Effector CD4-positive, alpha-beta T cell (primary cell): ENCODE data around the gene CRTAC1. TPM values are rescaled to one million over a fixed set of nuclear protein-coding genes. Genes with fewer than 3 reads are reported as not detected.

Source experiments
- DNase-seq: peaks from one replicate; pipeline ENCODE4 v3.0.0-alpha.2; 2020
- total RNA-seq: gene quantifications from one replicate; lab custom pipeline; 2026; lab: John Stamatoyannopoulos, UW

CRTAC1 gene, protein sequence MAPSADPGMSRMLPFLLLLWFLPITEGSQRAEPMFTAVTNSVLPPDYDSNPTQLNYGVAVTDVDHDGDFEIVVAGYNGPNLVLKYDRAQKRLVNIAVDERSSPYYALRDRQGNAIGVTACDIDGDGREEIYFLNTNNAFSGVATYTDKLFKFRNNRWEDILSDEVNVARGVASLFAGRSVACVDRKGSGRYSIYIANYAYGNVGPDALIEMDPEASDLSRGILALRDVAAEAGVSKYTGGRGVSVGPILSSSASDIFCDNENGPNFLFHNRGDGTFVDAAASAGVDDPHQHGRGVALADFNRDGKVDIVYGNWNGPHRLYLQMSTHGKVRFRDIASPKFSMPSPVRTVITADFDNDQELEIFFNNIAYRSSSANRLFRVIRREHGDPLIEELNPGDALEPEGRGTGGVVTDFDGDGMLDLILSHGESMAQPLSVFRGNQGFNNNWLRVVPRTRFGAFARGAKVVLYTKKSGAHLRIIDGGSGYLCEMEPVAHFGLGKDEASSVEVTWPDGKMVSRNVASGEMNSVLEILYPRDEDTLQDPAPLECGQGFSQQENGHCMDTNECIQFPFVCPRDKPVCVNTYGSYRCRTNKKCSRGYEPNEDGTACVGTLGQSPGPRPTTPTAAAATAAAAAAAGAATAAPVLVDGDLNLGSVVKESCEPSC
- total RNA-seq: not detected

DNA sequence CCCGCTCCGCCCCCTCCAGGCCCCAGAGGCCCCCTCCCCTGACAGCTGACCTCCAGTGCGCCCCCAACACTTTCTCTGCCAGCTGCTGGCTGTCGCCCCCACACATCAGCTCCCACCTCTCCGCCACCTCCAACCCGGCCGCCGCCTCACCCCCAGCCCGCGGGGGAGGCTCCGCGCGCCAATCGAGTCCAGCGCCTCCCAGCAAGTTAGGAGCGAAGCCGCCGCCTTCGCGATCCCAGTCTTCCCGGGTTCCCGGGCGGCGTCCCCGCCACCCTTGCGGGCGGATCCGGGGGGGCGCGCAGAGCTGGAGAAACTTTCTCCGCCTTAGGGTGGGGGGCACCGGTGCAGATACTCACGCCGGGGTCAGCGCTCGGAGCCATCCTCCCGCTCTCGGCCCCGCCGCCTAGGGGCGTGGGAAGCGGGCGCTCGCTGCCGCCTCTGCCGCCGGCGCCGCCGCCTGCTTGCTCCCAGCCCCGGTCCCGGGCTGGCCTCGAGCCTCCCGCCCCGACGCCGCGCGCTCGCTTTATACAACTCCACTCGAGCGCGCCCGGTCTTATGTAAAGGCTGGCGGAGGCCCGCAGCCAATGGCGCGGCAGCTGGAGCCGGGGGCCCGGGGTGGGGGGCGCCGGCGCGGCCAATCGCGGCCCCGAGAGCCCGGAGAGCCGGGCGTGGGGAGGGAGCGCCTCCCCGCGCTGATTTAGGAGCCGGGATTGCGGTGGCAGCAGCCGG lies at the start of gene CRTAC1:
Gene CRTAC1, minus strand, starts transcription at position 529 of the 729 bp plus-strand sequence. Its CDS starts 149 bp downstream, at position 380.
- no peak for DNase-seq

DNA sequence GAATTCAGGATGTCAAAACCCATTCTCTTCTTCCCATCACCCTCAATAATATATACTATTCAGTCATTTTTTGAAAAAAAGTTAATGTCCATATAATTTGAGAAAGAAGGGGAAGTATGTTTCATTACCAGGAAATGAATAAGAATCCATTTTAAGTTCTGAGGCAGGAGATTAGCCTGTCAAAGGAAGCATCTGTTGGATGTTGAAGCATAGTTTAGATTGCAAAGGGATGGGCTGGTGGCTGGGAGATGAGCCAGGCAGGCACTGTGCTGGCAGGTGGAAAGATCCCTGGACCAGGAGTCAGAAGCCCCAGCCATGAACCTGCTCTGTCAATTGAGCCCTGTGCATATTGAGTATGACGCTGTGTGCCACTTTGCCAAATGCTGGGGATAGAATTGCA lies 48.4 kb upstream of the CRTAC1 start:
- DNase-seq: no peak

DNA sequence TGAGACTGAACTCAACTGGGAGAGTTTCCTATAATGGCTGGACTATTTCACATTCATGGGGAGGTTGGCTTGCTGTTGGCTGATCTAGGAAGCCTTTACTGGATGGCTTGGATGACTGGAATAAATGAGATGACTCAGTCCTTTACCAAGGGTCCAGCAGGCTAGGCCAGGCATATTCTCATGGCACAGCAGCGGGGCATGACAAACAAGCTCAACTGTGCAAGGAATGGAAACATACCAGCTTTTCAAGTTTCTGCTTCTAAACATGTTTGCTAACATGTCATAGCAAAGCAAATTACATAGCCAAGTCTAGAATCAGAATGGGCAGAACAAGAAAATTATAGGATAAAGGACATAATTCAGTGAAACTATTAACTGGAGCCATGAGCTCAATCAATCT lies 46.8 kb upstream of the CRTAC1 start:
- no peak for DNase-seq

DNA sequence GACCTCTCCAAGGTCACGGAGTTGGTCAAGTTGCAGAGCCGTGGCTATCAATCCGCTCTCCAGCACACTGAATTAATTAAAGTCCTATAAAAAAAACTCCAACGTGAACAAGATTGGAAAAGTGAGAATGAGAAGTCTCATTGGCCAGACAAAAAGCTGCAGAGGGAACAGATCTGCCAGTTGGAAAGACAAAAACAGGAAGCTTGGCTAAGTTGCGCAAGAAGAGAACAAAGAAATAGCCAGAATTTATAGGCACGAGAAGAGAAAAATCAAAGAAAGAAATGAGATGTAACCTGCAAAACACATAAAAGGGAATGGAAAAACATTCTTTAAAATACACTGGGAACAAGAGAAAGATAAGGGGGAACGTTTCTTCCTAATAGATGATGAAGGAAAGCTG lies 45.7 kb upstream of the CRTAC1 start:
- DNase-seq: no peak

DNA sequence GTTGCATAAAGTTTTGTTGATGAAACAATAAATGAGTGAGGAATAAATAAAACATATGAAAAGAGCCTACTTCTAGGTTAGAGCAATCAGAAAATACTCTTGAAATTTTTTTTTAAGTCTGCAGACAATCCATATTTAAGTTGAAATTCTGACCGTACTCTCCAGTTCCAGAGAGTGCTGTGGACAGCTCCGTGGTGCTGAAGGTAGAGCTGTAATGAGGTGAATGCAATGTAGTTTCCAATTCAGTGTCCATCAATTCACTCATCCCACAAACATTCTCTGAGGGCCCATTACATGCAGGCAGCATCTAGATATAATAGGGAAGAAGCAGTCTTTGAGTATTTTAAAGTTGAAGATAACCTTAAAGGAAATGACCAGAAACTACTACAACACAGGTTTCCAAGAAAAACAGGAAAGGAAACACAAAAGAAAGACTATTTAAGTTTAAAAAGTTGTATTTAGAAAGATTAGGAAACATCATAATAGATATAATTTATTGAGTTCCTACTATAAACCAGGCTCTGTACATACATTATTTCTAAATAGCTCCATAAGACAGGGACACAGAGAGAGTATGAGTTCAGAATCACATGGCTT lies 44.0 kb upstream of the CRTAC1 start:
- DNase-seq: no peak

DNA sequence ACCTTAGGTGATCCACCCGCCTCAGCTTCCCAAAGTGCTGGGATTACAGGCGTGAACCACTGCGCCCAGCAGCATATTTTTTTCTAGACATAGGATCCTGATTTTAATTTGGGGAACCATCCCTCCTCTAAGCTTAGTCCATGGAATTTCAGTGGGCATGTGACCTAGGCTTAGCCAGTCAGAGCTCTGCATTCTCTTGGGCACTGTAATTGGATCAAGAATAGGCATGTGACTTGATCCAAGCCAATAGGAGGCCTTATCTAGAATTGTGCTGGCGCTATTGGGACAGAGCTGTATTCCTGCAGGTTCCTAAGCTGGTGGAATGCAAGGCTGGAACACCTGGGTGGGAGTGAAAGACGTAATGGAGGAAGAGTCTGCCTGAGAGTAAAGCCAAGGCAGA lies 36.7 kb upstream of the CRTAC1 start:
- DNase-seq: no peak

DNA sequence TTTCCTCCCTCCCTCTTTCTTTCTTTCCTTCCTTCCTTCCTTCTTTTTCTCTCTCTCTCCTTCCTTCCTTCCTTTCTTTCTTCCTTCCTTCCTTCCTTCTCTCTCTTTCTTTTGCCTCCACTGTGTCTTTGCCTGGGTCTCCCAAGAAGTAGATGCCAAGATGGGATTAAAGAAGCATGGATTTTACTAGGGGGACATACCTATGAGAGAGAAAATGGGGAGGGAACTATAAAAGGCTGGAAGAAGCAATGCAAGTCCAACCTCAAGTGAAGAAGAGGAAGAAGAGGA lies 33.3 kb upstream of the CRTAC1 start:
- DNase-seq: no peak

DNA sequence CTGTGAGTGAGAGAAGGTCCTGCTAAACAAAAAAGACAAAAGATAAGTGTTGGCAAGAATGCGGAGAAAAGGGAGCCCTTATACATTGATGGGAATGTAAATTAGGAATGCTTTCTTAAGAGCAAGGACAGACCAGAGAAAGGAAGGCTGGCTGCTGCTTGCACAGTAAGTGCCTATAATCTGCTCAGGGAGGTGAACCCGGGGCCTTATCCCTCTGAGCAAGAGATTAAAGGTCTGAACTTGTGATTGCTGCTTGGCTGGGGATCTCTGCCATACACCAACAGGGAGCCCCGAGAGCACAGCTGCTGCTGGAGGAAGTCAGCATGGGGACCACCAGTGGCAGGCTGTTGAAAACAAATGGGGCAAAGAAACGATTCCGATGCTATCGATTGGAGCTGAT lies 32.0 kb upstream of the CRTAC1 start:
- no peak for DNase-seq

DNA sequence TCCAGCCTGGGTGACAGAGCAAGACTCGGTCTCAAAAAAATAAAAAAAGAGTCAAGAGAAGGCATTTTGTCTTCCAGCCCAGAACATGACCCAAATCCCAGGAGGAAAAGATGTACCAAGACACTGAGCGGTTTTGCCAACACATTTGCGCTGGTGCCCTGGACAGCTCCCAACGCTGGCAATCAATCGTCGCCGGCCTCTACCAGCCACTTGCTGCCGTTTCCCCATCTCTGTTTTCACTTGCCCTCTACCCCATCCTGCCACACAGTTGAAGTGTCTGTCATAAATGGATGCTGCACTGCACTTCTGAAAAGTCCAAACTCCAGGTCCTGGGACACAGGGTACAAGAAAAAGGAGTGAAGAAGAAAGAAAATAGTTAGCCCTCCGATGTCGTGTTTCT lies 29.7 kb upstream of the CRTAC1 start:
- DNase-seq: no peak

DNA sequence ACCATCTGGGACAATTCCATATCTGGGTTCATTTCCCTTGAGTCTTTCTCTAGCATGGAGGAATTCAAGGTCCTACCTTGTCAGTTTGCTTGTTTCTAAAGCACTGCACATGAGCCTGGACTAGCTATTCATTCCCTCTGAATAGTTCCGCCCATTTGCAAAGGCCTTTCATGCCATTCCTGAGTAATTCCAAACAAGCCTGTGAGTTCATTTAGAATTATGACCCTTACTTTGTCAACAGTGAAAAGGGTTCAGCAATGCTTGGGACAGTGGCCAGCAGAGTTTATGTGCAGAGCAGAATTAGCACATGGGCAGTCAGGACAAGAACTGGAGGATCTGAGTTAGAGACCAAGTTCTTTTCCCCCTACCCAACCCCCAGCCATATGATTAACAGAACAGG lies 27.9 kb upstream of the CRTAC1 start:
- DNase-seq: no peak

DNA sequence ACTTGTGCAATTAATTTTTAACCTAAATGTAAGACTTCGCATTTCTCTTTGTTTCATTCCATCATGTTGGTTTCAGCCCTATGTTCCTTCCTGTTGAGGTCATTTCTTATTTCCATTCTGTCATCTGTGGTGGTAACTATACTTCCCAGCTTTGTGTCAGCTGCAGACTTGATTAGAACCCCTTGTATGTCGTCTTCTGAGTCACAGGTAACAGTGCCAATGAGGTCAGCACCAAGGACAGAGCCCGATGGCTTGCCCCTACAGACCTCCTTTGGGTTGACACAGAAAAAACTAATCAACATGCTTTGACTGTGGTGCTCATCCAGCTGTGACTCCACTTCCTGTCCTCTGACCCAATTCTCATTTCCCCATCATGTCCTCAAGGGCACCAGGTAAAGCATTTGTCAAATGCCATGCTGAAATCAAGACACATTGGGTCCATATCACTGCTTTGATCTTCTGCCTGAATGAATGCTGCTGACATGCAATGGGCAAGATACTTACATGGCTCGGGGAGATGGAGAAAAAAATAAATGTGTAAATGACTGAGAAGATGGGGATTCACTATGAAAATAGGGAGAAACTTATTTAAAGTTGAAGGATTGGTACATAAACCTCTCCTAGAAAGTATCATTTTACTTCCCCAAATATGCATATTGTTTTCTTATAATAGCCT lies 25.6 kb upstream of the CRTAC1 start:
- no peak for DNase-seq

DNA sequence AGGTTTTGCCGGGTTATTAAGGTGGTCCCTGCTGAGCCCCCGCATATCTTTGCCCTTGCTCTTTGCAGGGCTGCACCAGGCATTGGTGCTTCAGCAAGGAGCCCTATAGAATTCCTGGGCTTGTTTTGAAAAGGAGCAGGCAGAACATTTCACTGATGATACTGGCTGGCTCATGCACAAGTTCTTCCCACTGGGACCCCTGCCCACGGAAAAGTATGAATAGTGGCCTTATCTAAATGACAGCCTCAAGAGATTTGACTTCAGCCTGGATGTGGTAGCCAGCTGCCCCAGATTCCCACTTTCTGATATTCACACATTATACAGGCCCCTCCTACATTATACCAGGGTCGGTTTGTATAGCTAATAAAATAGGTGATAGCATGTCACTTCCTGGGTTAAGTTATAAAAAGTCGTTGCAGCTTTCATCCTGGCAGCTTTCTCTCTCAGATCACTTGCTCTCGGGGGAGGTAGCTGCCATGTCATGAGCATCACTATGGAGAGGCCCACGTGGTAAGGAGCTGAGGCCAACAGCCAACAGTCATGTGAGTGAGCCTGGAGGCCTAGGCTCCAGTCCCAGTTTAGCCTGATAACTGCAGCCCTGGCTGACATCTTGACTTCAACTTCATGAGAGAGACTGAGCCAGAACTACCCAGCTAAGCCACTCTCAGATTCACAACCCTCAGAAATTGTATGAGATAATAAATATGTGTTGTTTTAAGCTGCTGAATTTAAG lies 16.8 kb upstream of the CRTAC1 start:
- no peak for DNase-seq

DNA sequence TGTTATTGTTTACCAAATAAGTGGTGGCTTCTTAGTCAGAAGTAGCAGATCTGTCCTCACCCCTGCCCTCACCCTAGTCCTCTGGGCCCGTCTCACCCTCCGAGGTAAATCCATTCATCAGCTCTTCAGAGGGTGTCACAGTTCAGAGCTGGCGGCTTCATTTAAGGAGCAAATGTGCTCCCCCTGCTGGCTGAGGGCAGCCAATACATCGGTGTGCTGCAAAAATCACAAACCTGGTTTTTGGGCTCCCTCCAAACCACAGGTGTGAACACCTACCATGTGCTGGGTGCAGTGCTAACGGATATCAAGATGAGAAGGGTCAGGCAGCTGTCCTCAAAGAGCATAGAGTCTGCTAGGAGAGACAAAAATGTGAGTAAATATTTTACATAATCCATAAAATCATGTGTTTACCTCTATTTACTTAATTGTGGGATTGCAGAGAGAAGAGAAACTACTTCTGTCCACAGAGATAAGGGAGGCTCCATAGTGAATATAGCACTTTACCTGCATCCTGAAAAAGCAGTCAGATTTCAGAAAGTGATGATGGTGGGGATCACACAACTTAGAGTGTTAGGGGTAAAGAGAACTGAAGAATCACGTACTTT lies 15.5 kb upstream of the CRTAC1 start:
- peak; percentile 55 for DNase-seq

DNA sequence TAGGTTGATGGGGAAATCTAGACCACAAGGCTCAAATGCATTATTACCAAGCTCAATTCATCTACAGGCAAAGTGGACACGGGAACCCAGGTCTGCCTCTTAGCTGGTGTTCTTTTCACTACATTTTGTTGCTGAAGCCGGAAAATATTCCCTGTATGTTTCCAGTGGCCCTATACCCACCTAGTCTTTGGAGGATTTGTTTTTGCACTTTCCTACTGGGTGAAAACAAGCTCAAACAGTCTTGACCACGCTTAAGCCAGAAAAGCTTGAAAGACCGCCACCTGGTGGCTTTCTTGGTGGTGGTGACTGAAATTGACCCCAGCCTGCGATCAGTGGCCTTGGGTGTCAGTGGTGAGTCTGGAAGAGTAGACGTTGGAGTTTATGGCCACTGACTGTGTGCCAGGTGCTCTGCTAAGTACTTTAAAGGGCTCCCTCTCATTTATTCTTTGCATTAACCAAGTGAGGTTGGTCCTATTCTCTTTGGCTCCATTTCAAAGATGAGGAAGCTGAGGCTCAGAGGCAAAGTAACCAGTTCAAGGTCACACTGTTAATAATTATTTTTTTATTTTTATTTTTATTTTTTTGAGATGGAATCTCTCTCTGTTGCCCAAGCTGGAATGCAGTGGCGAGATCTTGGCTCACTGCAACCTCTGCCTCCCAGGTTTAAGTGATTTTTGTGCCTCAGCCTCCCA lies 11.1 kb upstream of the CRTAC1 start:
- DNase-seq: peak; percentile 17

DNA sequence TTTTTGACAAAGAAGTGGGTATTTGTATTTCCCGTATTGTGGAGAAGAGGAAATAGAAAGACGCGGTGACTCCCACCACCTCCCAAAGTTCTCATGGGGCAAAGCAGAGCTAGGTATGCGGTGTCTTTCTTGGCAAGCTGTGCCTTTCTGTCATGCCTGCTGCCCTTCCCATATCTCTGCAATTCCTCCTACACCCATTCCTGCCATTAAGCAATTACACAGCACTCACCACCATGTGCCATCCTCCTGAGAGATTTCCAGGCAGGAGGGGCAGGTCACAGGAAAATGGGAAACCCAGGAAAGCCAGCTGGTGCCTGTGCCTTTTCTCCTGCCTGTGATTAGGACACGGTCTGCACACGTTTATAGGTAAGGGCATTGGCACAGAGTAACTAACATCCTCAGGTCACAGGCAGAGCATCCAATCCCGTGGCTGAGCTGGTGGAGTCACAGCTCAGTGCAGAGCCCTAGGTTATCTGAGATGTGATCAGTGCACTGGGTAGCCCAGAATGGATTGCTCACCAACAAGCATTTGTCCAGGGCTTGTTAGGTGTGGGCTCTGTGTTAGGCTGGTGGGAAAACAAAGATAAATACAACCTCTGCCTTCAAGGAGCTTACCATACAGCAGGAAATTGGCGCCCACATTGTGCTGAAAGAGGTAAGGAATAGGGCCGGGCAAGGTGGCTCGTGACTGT lies 9.4 kb upstream of the CRTAC1 start:
- no peak for DNase-seq

DNA sequence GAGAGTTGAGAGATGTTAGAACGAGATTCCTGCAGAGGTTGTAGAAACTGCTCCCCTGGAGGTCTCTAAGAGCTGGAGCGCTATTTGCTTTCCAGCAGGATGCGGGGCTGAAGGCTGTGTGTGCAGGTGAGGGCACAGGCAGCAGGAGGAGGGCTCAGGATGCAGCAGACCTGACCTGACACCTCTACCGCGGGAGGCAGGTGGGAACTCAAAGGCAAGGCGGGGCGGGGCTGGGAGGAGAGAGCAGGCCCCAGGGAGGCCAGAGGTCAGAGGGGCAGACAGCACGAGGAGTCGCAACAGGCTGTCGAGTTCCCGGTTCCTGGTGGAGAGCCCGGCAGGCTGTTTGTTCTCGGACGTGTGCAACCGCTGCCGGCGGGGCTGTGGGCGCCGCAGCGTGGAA lies 7.9 kb upstream of the CRTAC1 start:
- DNase-seq: no peak

DNA sequence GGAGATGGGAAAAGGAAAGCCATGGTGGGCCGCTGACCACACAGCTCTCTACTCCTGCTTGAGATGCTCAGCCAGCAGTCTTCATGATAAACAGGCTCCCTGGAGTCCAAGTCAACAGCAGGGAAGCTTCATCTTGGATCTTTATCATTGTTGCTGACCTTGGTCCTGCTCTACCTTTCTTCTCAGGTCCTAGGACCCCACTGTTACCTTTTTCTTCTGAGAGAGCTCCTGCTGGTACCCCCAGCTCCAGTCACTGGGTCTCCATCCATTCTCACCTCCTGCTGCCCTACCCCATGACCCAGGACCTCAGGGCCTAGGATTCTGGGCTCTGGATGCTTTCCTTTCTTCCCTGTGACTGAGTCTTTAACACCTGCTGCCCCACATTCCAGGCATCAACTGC lies 5.2 kb upstream of the CRTAC1 start:
- no peak for DNase-seq

DNA sequence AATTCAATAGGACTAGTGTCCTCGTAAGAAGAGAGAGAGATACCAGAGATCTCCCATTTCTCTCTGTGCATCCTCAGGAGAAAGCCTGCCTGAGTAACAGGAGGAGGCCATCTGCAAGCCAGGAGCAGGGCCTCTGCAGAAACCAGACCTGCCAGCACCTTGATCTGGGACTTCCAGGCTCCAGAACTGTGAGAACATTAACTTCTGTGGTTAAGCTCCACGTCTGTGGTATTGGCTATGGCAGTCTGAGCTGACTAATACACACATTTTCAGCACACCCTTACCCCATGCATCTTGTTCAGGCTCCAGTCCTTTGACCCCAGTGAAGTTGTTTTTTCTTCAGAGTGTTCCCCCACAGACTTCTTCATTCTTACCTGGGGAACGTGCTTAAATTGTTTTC lies 3.1 kb upstream of the CRTAC1 start:
- DNase-seq: no peak

DNA sequence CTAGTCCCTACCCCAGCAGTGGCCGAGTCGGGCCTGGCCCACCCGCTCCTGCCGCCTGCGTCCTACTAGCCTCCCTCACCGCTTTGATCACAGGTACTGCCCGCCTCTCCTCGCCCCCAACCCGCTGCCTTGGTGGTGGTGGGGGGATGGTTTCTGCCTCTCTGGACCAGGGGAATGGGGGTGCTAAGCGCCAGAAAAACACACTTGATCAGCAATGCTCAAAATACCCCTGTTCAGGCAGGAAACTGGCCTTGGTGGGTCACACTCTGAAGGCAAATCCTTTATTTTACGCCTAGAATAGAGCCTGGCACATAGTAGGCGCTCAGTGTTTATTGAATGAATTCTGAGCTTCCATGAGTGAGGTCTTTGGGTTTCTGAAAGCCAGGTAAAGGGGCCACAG lies 1.0 kb upstream of the CRTAC1 start:
- DNase-seq: no peak

DNA sequence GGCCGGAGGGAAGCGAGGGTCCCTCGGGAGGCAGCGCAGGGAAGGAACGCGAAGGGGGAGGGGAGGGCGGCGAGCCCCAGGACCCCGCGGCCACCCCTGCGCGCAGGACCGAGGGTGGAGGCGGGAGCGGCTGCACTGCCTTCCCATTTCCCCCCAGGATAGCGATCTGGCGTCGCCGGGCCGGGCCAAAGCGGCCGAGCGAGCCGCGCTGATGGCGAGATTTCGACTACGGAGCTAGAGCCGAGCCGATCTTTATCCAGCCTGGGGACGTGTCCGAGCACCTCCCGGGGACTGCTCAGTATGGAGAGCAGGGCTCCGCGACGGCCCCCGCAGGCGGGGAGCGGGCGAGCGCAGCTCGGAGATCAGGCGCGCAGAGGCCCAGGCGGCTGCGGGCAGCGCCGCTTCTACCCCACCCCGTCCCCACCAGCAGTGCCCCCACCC lies 590 bp upstream of the CRTAC1 start:
- DNase-seq: no peak
